HG03571 (cell line): ENCODE results near the gene CCDC3.
"Not testable (repeated sequence)": the region's sequence is repeated elsewhere in the genome, so short reads cannot be mapped to it uniquely, and the experiment has no call there.

Source experiments
- ATAC-seq: cut with Tn5 transposase; IDR thresholded peaks from one replicate; pipeline ENCODE4 v1.9.1; 2021; ENCODE audit not compliant: unreplicated experiment

The CCDC3 gene

DNA sequence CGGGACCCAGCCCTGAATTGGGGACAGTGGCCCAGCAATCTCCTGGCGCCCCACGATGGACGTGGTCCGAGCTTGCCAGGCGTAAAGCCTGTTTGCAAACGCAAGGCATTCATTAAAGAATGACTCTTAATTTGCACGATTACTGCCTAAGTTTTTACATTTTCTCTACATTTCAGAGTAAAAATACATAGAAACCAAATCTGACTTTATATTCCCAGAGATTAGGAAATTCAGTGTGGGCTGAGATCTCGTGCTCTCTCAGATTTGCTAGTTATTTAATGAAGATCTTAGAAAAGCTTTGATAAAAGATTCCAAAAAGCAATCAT is 337 bp upstream of the CCDC3 start:
- no peak for ATAC-seq

DNA sequence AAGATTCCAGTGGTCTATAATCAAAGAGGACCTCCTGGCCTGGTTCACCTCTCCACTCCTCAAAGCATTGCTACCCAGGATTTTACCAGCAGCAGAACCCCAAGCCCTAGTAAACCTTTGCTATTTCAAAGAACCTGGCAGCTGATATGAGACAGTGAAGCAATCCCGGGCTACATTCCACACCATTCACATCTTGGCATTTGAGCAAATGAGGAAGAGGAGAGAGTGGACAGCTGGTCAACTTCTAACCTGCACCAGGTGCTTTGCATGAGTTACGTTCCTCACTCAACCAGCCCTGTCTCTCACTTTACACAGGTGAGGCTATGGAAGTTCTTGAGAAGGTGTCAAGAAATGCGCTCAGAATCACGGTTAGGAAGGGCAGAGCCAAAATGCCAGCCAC is 1.1 kb downstream of the CCDC3 start:
- ATAC-seq: no peak

DNA sequence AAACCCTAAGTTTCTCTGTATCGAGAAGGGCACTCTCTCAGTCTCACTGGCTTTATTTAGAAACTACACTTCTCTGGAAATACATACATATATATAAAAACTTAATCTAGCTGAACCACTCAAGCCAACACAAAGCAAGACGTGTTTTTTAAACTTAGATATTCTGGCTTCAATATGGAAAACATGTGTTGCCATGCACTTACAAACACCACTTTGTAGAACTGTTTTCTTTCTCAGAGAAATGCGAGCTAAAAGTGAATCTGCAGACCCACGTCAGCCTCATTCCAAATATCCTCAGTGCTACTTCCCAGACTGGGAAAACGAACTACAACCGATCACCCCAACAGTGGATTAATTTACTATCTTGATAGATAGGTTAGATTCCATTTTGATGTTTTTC is 1.7 kb downstream of the CCDC3 start:
- ATAC-seq: no peak

DNA sequence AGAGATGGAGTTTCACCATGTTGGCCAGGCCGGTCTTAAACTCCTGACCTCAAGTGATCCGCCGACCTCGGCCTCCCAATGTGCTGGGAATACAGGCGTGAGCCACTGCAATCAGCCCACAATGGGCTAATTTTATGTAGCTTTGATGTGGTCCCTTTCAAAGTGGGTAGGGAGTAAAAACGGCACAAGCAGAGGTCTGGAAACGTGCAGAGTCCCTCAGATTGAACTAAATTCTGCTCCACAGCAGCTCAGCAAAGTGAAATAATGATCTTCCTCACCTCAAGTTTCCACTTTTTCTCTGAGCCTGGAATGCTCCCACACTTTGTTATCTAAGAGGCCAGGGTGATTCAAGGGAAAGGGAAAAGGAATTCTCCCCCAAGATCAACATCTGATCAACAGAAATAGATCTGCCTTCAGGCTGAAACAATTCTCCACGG is 6.1 kb downstream of the CCDC3 start:
- no peak for ATAC-seq

DNA sequence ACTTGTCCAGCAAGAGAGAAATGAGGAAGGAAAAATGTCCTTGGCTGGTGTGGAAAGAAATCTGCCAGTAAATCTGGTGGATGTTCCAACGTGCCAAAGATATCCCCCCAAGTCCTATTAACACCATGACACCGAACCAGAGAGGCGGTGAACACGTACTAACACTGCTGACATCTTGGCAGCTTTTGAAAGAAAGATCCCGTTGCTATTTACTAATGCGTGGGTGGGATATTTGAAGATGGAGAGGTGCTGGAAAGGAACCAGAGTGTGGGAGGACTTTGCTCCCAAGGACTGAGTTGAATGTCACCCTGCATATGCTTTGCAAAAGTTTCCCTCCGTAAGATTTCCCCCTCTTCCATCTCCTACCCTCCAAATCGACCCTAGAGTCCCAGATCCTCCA is 7.9 kb downstream of the CCDC3 start:
- ATAC-seq: no peak

DNA sequence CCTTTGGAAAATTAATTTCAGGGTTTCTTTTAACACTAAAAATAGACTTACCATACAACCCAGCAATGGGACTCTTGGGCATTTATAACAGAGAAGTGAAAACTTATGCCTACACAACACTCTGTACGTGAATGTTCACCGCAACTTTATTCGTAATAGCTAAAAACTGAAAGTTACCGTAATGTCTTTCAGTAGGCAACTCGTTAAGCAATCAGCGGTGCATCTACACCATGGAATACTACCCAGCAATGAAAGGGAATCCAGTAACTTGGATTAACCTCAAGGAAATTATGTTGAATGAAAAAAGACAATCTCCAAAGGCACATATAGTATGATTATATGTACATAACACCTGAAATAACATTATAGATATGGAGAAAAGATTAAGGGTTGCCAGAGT is 16.2 kb downstream of the CCDC3 start:
- no peak for ATAC-seq

DNA sequence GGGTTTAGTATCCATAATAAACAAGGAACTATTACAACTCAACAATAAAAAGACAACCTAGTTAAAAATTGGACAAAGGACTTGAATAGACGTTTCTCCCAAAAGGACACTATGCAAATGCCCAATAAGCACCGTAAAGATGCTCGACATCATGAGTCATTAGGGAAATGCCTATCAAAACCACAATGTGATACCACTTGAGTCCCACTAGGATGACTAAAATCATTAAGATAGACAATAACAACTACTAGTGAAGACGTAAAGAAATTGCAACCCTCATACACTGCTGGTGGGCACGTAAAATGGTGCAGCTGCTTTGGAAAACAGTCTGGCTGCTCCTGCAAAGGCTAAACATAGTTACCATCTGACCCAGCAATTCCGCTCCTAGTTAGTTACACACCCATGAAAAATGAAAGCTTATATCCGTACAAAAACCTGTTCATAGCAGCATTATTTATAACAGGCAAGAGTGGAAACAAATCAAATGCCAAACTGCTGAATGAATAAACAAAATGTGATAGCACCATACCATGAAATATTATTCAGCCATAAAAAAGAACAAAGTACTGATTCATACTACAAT is 17.3 kb downstream of the CCDC3 start:
- no peak for ATAC-seq

DNA sequence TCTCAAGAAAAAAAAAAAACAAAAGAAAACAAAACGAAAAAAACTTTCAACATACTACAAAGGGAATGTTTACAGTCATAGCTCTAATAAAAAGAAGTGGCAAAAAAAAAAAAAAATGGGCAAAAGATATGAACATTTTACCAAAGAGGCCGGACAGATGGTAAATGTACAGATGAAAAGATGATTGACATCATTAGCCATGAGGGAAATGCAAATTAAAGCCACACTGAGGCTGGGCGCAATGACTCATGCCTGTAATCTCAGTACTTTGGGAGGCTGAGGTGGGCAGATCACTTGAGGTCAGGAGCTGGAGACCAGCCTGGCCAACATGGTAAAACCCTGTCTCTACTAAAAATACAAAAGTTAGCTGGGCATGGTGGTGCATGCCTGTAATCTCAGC is 17.9 kb downstream of the CCDC3 start:
- ATAC-seq: not testable (repeated sequence)

DNA sequence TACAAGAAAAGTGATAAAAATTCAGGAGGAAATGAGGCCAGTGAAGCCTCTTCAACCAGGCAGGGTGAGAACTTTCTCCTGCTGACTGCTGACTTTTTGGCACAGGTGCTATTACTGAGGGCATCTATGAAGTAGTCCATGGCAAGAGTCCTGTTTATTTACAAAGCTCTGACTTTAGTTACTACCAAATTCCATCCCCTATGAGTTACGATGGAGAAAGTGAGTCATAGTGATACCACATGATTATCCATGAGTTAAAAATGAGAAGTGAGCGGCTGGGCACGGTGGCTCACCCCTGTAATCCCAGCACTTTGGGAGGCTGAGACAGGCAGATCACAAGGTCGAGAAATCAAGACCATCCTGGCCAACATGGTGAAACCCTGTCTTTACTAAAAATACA is 19.9 kb downstream of the CCDC3 start:
- ATAC-seq: no peak

DNA sequence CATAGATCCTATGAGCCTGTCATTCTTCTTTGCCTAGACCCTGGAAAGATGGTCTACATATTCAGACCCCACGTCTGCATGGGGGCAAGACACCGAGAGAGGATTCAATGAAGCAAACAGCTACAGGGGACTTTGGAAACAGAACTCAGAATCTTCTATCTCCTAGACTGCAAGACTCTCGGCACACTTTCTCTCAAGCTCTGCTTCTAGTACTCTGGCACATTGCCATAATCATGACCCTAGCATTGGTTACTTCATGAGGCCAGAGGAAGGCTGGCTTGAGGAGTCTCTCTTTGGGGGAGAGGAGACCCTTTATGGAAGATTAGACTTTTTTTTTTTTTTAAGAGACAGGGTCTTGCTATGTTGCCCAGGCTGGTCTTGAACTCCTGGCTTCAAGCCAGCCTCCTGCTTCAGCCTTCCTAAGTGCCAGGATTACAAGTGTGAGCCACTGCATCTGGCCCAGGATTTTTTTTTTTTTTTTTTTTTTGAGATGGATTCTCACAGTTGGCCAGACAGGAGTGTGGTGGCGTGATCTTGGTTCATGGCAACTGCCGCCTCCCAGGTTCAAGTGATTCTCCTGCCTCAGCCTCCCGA is 20.7 kb downstream of the CCDC3 start:
- no peak for ATAC-seq

DNA sequence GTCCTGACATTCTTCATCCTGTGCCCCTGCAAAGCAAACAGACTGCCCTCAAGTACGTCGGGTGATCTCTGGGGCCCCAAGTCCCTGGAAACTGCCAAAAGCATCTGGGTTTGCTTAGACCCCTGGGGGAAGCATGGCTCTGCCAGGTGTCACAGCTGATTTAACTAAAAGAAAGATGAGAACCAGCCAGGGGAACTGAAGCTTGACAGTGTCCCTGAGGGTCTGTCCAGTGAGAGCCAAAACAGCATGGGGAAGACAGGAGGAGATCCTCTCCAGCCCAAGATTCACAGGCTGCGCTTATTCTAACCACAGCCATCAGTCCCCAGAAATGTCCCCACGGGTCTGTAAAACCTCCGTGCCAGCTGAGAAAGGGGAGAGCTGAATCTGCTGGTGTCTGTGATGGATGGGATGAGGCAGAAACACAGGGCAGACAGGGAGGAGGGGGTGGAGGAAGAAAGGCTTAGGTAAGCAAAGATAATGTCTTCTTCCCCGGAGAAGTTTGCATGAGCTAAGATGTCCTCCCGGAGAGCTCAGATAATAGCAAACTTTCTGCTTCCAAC is 21.3 kb downstream of the CCDC3 start:
- ATAC-seq: no peak

DNA sequence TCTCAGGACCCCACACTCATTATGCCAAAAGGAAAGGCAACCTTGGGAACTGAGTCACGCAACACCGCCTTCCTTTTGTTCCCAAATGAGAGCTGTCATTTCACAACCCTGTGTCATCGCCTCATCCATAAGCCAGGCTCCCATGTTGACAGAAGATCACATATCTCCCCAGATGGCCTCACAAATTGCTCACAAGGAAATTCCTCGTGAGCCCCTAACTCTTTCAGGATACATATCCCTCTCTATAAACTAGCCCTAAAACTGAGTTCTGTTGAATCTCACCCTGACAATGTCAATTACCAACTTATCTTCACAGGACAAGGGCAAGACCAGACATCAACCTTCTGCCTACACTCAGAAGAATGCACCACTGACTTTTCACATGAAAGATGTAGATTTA is 22.6 kb downstream of the CCDC3 start:
- no peak for ATAC-seq

DNA sequence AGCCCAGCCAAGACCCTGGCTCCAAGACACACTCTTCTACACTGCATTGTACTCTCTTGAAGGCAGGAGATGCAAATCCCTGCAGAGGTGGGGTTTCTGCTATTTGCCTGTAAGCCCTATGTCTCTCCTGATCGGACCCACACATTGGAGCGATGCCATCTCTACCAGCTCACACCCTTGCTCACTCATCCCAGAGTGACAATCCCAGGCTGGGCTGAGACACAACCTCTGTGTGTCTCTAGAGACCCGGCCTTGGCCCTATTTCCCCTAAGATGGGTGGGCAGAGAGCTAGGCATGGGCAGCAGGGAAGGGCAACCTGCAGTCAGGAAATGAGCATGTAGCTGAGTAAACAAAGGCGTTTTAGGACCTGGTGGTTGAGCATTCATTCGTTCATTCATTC is 25.6 kb downstream of the CCDC3 start:
- no peak for ATAC-seq

DNA sequence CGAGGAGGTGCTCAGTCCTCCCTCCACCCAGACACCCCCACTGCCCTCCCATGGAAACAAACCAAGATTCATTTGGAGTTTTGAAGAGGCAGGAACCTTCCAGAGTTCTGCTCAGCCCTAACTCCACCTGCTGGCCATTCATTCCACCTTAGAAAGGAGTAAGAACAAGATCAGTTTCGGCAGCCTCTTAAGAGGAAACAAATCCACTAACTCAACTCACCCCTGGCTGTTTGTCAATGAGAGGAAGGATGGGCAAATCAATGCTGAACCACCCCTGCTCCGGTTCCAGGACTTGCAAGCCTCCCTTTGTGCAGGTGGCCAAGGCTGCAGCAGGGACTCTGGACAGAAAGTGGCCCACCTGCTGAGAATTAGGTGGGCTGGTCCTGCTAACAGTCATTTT is 26.2 kb downstream of the CCDC3 start:
- no peak for ATAC-seq

DNA sequence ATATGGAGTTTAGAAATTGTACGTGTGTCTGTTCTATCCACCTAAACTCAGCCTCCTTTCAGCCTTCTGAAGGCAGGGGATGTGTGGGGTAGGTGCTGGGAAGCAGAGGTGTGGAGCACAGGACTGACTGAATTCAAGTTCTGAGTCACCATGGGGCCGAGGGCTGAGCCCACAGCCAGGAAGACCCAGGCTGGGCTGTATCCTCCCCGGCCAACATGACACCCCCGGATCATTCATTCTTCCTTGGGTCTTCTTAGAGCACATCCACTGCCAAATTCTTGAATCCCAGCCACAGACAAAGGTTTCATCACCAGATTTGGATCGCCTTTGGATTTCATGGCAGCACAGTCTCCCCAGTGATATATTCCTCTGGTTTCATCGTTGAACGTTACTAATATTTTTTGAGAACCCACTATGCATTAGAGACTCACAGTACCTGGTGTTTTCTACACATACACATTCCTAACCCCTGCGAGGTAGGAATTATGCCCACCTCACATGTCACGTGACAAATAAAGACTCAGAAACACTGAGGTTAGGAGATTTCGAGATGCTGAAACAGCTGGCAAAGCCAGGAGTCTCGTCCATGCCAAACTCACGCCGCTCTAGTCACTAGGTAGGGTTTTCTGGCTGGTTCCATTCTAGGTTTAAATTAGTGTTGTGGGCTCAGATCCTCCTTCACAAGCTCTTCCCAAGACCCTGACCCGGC is 26.9 kb downstream of the CCDC3 start:
- no peak for ATAC-seq

DNA sequence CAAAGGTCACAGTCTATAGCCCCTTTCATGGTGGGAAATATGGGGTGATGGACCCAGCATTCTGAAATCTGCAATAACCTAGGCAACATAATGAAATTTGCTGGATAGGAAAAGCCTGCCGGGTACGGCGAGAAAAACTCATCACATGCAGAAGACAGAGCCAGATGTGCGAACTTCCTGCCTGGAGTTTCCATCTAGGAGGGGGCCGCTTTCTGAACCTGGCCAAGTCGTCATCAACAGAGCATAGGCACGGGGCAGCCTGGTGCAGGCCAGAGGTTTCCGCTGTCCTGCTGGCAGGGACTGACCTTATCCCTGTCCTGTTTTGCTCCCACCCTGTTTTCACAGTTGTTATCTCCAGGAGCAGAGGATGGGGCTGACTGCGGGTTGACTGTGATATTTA is 27.4 kb downstream of the CCDC3 start:
- ATAC-seq: no peak

DNA sequence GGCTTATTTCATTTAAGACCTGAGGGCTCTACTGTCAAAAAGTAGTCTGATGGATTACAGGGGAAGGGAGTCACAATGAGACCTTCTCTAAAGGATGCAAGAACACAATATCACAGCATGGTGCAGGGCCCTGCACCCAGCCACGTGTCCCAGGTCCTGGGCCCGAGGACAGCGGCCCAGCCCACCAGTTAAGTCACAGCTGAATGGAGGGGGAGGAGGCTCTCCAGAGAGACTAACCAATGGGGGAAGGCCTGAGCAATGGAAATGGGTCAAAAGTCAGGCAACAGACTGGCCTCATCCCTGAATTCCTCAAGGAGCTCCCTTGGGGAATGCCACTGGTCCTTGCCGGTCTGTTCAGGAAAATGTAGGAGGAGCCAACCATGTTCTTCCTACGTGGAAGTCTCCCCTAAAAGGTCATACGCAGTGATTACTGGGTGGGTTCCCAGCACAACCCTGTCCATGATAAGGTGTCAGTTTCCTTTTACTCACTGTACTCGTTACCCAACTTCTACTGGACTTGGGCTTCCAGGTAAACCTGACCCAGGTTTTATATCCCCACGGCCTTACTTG is 28.3 kb downstream of the CCDC3 start:
- ATAC-seq: no peak

DNA sequence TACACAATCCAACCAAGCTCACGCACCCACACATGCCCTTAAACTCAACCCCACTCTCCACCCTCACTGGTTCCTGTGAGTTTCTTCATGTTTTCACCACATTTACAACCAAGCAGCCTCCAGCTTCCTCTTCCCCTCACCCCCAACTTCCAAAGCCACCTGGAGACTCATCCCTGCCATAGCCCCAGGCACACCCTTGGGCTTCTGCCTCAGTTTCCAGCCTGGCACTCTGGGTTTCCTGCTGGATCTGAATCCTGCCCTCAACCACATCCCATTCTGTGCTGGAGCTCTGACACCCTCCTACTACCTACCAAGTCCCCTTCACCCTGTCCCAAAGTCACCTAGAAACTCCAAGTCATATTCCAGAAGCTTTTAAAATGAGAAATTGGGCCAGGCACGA is 29.4 kb downstream of the CCDC3 start:
- no peak for ATAC-seq

DNA sequence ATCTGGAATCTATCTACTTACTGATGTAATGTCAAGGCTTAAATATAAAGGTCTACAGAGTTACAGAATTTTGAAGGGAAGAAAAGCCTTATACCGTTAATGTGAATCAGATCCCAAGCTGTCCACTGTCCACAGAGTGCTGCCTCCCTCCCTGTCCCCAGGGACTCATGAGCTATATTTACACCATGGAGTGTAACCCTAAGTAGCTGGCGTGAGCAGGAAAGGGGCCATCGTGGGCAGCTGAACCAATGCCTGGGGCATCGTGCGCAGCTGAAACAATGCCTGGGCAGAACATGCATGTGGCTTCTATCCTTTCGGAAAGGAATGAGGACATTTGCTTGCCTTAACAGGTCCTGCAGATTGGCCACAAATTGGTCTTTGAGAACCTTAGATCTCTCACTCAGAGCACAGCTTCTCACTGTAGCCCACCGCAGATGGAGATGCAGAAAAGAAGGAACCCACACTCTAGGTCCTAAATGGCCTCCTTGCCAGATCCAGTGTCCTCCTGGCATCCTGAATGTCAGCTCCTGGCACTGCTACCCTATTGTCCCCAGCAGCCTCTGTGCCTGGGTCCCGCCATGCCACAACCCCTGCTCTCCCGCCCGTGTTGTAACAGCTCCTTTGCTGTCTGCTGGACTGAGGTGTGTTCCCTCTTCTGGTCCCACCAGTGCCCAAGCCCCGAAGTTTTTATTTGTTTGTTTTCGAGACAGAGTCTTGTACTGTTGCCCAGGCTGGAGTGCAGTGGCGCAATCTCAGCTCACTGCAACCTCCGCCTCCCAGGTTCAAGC is 30.3 kb downstream of the CCDC3 start:
- no peak for ATAC-seq

DNA sequence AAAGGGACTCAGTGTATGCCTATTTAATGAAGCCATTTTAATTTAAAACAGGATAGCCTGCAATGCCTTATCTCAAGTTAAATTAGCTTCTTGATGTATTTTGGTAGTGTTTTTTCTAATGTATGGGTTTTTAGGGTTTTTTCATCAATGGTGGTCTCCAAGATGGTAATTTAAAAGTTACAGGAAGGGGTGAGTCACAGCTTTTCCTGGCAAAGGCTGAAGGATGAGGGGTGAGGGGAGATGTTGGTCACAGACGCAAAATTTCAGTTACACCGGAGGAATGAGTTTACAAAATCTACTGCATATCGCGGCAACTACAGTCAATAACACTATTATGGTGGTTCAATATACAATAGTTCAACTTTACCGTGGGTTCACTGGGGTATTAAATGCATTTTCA is 31.6 kb downstream of the CCDC3 start:
- ATAC-seq: no peak

DNA sequence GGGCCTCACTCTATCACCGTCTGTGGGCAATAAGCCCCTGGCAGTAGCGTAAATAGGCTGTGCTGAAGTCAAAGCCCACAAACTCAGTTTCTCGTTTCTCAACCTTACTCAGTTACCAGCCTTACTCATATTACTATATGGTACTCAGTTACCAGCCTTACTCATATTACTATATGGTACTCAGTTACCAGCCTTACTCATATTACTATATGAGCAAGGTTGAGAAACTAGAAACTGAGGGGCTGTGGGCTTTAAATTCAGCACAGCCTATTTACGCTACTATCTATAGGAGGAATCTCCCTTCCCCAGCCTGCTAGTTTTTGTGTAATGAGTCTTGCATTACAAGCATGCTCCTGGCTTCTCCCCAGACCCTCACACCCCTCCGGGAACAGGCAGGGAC is 35.4 kb downstream of the CCDC3 start:
- no peak for ATAC-seq
